Measurements from ENCODE around the gene KPNA6.

Gene KPNA6

DNA sequence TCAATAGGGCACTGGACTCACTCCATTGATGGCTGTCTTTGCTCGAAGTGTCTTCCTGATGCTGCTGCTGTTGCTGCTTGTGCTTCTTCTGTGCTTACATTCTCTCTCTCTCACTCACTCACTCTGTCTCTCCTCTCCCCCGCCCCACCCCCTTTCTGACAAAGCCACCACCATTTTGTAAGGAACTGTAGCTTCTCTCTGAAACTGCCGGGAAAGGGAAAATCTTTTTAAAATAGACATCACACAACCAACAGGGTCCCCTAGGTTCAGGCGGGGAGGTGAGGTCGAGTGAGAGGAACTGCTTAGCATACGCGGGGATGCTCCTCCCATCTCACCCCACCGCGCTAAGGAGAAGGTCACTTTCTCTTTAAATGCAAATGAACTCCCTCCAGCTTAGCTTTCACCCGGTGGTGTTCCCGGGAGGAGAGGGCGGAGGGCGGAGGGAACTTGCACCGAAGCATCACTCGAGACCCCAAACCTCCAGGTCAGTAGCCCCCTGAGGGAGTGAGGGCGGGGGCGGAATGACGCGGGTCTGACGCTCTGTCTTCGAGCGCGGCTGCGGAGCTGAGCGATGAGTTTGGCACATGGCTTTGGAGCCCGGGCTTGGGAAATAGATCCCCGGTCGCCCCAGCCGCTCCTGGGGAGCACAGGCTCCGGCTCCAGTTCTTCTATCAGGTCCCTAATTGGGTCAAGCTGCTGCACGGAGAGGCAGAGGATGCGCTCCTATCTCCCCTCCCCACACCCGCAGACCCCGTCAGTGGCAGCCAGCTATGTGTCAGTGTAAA lies 92.6 kb downstream of the KPNA6 start, which contains the start of gene CCDC28B:
Gene CCDC28B (plus strand): TSS at position 370 of the 785 bp plus-strand sequence. CDS start 1,341 bp downstream, outside the sequence.
- Histone ChIP-seq H3K4me1 (ENCODE audit: control insufficient read depth in 1 of 2, insufficient read depth in 1 of 2, low read depth in 1 of 2, low read length in 1 of 2) (peaks cover 29 to 30% of the 10 kb centered on the region in 2 experiments), H3K36me3 (peaks cover 35% of the 10 kb centered on the region), H3K4me3 (ENCODE audit: low read depth in 1 of 2, low read length in 1 of 2) (peak within 1 kb of the TSS; percentile 68 to 85), H3K27me3 (peaks cover 13% of the 10 kb centered on the region), H3K27ac (peak within 1 kb of the TSS; percentile 48), H3K9me3 (no peaks in the 10 kb centered on the region)
- TF ChIP-seq, protein P1, sequence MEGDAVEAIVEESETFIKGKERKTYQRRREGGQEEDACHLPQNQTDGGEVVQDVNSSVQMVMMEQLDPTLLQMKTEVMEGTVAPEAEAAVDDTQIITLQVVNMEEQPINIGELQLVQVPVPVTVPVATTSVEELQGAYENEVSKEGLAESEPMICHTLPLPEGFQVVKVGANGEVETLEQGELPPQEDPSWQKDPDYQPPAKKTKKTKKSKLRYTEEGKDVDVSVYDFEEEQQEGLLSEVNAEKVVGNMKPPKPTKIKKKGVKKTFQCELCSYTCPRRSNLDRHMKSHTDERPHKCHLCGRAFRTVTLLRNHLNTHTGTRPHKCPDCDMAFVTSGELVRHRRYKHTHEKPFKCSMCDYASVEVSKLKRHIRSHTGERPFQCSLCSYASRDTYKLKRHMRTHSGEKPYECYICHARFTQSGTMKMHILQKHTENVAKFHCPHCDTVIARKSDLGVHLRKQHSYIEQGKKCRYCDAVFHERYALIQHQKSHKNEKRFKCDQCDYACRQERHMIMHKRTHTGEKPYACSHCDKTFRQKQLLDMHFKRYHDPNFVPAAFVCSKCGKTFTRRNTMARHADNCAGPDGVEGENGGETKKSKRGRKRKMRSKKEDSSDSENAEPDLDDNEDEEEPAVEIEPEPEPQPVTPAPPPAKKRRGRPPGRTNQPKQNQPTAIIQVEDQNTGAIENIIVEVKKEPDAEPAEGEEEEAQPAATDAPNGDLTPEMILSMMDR (IDR thresholded peaks at IDR 0.05) = no peak

DNA sequence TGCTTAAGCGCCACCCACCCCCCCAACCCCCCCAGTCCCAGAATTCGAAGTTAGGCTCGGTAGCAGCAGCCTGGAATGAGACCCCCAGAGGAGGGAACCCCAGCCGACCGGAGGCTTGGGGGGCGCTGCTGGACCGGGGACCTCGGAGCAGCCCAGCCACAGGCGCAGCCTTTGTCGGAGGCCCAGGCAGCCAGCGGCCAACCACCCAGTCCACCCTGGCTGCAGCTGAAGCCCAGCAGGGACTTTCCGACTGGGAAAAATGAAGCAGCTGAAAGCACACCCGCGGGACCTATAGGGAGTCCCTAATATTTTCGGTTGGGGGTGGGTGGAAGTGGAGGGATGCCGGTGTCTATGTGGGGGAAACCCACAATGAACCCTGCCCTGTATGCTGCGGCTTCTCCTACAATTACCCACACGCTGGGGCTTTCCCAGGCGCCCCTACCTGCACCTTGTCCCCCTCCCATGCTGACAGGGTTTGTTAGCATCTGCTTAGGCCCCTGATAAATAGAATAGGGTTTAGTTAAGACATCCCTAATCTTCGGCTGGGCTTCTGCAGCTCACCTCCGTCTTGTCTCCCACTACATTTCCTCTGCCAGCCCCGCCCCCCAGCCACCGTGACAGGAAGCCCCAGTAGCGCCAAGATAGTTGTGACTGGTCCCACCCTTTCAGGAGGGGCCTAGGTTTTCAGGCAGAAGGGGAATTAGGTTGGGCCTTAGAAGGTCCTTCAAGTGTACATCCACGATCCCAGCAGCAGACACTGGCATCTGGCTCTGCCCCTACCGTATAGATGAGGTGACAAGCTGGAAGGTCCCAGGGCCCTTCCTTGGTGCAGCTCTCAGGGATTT lies 93.4 kb downstream of the KPNA6 start:
- Histone ChIP-seq H3K36me3 (peaks cover 27% of the 10 kb centered on the region), H3K4me1 (ENCODE audit: control insufficient read depth in 1 of 2, insufficient read depth in 1 of 2, low read depth in 1 of 2, low read length in 1 of 2) (peaks cover 37% of the 10 kb centered on the region in 2 experiments), H3K27ac (peak overlapping the region; percentile 48), H3K27me3 (peaks cover 13% of the 10 kb centered on the region), H3K4me3 (ENCODE audit: low read depth in 1 of 2, low read length in 1 of 2) (peak overlapping the region; percentile 68 to 85), H3K9me3 (no peaks in the 10 kb centered on the region)
- TF ChIP-seq, protein P1 (IDR thresholded peaks at IDR 0.05) = no peak

DNA sequence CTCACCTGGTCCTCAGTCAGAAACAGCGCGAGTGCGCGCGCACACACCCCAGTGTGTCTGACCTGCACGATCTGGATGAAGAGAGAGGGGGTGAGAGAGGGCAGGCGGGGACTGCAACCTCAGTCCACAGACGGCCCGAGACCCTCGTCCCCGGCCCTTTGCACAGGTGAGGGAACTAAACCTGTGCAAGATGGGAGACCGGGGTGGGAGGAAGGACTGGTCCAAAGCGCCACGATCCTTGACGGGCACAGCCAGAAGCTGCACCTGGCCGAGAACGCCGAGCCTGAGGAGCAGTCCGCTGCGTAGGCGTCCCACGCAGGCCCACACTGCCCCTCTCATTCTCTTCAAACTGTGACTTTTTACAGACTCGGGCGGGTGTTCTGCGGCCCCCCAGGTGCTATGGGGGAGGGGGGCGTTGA lies 97.1 kb downstream of the KPNA6 start:
- TF ChIP-seq, protein P1 (IDR thresholded peaks at IDR 0.05) = no peak
- Histone ChIP-seq H3K9me3 (no peaks in the 10 kb centered on the region), H3K4me1 (ENCODE audit: control insufficient read depth in 1 of 2, insufficient read depth in 1 of 2, low read depth in 1 of 2, low read length in 1 of 2) (peaks cover 36% of the 10 kb centered on the region in 2 experiments), H3K4me3 (ENCODE audit: low read depth in 1 of 2, low read length in 1 of 2) (peak overlapping the region; percentile 66 to 71), H3K27me3 (peaks cover 13% of the 10 kb centered on the region), H3K27ac (peak overlapping the region; percentile 19), H3K36me3 (no peaks in the 10 kb centered on the region)

DNA sequence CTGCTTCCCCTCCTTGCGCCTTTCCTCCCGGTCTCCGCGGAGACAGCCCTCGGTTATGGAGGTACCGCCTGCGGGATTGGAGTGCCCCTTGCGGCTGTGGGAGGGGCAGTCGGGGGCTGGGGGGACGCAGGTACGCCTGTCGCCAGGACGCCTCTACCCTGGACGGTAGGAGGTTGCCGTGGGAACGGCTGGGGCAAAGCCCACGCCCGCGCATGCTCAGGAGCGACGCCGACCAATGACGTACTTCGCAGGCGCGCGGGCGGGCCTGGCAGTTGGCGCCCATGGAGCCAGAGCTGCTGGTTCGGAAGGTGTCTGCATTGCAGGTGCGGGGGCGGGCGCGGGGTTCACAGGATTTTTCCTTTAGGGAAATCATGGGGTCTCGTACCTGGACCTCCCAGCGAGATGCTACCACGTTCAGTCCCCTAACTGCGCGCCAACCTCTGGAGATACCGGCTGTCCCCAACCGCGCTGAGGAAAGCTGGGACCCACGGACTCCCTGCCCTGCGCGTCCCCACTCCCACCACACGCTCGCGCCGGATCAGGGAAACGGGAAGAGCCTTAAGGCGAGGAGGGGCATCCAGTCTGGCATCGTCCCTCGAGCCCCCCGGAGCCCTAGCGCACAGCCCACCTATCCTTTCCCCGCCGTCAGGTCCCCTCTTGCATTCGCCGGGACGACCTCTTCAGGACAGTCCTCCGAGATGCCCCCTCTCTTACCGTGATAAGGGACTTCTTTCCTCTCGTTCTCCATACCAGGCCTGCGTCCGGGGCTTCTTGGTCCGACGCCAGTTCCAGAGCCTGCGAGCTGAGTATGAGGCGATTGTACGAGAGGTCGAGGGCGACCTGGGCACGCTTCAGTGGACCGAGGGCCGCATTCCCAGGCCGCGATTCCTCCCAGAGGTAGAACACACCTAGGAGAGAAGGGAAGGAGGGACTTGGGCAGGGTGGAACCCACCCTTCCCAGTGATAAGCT lies 97.8 kb downstream of the KPNA6 start, which contains the start of gene IQCC:
Gene IQCC (plus strand): TSS at position 271 of the 970 bp plus-strand sequence. CDS start 11 bp downstream, at position 282.
- H3K27ac ChIP-seq = peak within 1 kb of the TSS; percentile 19
- H3K4me1 ChIP-seq (ENCODE audit: control insufficient read depth in 1 of 2, insufficient read depth in 1 of 2, low read depth in 1 of 2, low read length in 1 of 2) = peaks cover 28 to 29% of the 10 kb centered on the region in 2 experiments

More for the DNA sequence above, 97.8 kb downstream of the KPNA6 start, which contains the start of gene IQCC:
- Histone ChIP-seq H3K27me3 (peaks cover 13% of the 10 kb centered on the region), H3K9me3 (no peaks in the 10 kb centered on the region), H3K36me3 (no peaks in the 10 kb centered on the region), H3K4me3 (ENCODE audit: low read depth in 1 of 2, low read length in 1 of 2) (peak within 1 kb of the TSS; percentile 66 to 71)
- TF ChIP-seq, protein P1 (IDR thresholded peaks at IDR 0.05) = peak; percentile 12

Measured in neutrophil (primary cell).